ENCODE measurements around the gene ALDH3A1.

The ALDH3A1 gene

GRCh38 chr17:19718613-19719354, 29.3 kb downstream of the ALDH3A1 start:
- no peak for DNase-seq

DNA sequence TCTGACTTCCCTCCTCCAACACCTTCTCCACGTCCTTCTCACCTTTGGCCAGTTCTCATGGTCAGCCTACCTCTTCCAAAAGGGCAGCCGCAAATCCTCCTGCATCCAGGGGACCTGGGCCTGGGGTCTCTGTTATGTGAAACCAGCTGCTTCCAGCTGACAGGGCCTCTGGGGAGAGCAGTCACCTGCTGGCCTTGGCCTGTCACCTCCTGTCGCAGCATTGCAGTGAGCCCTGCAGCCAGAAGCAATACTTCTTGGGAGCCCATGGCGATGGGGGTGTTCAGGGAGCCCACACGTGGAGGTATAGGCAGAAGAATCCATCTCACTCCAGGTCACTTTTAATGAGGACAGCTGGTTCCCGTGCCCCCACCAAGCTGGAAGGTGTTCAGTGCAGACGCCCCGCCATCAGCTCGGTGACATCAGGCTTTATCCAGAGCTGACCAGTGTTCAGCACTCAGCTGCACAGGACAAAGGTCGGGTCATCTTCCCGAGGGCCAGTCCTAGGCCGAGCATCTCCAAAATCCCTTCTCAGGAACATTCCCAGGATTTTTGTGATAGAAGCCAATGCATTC, 30.0 kb downstream of the ALDH3A1 start:
- DNase-seq, result no peak

DNA sequence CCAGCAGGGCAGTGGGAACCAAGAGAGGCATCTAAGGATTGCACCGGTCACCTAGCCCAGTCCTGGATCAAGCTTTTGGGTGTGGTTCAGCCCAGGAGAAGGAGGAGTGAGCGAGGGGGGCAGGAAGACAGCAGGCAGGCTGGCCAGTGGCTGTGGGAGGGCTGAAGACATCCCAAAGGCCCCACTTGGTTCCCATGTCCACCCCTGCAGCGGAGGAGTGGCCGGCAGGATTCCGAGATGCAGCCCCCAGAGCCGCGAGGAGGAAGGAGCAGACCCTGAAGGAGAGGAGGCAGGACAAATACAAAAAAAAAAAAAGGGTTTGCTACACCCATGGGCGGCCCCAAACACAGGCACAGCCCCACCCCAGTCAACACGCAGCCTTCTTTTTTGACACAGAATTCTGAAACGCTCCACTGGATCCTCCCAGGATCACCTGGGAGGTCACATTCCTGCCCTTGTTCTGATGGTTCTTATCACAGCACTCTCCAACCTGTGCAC, 30.6 kb downstream of the ALDH3A1 start:
- DNase-seq, result no peak

DNA sequence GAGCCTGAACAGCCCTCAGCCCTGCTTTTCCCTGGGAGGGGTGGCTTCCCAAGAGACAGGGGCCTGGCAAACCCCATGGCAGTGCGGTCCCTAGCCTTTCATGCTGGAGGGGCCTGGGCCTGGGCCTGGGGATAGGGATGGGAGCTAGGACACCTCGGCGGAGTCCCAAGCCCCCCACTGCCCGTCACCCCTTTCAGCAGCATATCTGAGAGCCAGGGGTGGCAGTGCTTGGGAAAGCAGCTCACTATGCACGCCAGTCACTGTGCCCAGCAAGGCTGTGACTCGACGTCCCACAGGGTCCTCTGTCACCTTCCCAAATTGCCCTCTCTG, 31.1 kb downstream of the ALDH3A1 start:
- DNase-seq, result no peak

DNA sequence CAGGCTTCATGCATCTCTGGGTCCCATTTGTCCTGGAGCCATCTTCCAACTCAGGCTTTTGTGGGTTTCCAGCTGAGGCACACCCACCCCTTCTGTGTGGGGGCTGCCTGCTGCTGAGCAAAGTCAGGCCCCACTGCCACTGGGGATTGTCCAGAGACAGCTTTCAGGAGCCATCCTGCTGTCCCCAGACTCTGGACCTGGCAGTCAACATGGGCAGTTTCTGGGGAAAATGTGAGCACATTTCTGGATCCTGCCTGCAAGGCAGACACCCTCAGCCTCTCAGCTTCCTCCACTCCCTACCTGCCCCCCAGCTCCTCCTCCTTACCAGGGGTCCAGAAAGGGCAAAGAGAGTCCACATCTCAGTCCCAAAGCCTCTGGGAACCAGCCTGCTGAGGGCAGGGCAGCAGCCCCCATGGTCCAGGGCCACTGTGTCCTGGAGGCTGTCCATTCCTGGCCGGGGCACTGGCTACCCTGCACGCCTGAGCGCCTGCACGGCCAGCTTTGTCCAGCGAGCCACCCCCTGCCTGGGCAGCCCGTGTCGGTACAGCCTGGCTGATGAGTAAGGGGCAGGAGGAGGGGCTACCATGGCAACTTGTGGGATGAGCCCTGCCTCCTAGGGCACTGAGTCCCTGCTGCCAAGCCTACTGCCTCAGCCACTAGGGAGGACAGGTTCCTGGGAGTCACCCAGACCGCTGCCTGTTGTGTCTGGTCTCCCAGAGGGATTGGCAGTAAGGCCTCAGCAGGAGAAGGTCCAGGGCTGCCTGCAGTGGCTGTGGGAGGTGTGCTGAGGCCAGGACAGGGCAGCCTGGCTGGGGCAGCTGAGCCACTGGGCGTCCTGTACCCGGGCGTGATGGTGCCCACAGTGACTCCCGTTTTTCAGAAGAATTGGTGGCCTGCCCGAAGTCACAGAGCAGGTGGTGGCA, 31.7 kb downstream of the ALDH3A1 start, which contains the start of gene SLC47A2:
Gene SLC47A2, minus strand, starts transcription at position 477 of the 923 bp plus-strand sequence. Its CDS starts 29 bp downstream, at position 448.
- DNase-seq, result no peak

DNA sequence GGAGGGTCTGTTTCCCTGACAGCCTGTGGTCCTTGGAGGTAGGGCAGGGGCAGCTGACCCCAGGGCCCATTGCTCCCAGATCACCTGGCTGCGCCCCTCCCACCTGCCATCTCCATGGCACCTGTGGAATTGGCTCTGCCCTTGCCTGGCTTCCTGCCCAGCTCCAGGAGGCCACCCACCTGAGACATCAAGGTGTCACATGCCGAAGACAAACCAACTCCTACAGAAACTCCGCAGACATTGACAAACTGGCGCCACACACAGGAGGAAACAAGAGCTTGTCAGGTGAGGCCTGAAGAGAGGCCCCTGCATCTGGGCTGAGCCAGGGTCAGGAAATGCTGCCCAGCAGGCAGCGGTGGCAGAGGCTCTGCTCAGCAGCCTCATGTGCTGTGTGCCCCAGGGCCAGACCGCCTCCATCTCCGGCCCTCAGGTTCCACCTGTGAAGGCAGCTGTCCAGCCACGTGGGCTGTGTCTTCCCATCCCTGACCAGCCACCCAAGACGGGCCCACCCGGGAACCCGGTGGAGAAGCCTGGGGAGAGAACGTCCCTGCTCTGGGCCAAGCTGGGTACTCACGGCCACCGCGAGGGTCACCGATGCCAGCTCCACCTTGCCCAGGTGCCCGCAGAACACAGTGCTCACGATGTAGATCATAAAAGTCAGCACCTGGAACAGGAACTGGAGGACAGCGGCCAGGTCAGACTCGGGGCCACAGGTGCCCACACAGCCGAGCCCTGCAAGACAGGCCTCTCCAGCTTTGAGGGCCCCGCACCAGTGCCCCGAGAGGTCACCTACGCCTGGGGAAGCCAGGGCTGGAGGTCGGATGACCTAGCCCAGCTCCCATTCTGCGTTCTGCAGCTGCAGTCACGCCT, 33.3 kb downstream of the ALDH3A1 start:
- DNase-seq, result peak in 1 of 2 experiments; percentile 12

GRCh38 chr17:19713901-19714361, 34.2 kb downstream of the ALDH3A1 start:
- no peak for DNase-seq

DNA sequence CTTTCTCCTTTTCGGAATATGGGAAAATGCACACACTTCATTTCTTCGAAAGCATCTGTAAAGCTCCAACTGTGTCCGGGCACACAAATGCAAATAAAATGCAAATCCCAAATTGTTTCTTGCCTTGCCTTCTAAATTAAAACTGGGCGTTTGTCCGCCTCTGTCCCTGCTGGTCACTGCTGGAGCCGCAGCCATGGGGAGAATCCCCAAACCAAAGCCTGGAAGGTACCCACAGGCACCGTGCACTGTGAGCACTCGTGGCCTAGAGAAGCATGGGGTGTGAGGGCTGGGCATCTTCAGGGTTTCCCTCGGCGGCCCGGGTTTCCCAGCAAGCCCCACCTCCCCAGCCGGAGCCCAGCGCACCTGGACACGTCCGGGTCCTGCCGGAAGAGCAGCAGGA, 34.6 kb downstream of the ALDH3A1 start:
- DNase-seq, result no peak

DNA sequence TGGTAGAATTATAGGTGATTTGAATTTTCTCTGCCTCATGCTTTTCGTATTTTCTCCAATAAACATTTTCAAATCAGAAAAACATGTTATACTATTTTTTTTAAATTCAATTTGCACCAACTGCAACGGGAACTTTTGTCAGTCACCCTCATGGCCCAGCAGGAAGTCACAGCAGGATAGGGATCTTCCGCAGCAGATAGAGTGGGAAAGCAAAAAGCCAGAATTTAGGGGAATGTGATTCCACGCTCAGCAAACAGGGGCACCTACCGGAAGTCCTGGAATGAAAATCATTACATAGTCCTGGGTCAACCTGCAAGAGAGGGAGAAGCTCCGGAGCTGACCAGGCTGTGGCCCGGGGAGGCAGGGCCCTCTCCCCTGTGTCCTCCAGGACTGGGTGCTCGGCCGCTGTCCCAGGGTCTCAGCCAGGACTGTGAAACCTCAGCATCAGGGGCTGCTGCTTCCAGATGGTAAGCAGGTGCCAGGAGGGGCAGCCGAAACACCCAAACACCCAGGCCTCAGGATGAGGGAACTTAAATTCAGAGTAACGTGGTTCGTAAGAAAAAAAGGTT, 35.6 kb downstream of the ALDH3A1 start:
- no peak for DNase-seq

GRCh38 chr17:19709841-19710240, 38.3 kb downstream of the ALDH3A1 start:
- DNase-seq, result no peak

DNA sequence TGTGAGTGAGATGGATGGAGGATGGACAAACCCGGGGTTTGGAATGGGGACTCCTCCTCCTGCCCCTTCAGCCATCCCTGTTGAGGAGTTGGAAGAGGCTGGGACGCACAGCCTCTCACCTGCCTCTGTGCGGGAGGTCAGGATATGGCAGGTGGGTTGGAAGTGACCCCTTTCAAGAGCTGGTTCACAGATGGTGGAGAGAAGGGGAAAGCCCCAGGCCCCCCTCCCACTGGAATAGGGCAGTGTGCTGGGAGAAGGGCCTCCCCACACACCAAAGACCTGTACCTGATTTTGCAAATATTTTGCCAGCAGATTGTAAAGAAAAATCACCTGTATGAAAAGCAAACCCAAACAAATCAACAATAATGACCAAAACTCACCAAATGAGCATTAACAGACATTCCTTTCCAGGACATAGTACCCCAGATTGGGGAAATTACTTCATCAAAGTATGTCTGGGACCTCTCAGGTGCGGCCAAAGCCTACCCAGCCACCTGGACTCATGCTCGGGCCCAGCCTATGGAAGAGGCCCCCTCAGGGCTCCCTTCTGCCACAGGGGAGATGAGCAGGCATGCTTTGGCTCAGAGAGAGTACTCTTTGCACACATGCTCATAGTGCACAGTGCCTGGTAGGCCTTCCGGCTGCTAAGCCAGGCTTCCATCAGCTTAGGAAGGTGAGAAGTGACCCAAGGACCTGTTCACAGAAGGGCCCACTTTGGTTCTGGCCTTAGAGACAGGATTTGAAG, 39.5 kb downstream of the ALDH3A1 start:
- DNase-seq, result no peak

DNA sequence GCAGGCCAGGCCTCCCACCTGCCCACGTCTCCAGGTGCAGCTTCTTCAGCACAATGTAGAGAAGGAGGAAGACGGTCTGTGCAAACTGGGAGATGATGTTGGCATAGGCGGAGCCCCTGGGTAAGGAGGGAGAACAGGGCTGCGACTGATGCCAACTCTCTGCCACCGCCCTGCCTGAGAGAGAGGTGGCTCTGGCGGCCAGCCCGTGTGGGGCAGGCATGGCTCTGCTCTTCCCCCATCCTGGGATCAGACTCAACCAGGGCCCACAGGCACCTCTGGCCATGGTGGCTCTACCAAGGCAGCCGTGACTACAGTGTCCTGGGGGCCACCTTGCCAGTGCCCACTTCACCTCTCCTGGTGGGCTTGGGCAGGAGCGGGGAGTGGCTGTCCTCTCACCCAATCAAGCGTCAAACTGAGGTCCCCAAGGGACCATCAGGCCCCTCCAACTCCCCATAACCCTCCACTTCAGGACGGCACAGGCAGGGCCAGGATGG, 40.3 kb downstream of the ALDH3A1 start:
- no peak for DNase-seq

- peak in 1 of 2 experiments; percentile 14 for DNase-seq
Measured at GRCh38 chr17:19706791-19707727, 41.0 kb downstream of the ALDH3A1 start.

DNA sequence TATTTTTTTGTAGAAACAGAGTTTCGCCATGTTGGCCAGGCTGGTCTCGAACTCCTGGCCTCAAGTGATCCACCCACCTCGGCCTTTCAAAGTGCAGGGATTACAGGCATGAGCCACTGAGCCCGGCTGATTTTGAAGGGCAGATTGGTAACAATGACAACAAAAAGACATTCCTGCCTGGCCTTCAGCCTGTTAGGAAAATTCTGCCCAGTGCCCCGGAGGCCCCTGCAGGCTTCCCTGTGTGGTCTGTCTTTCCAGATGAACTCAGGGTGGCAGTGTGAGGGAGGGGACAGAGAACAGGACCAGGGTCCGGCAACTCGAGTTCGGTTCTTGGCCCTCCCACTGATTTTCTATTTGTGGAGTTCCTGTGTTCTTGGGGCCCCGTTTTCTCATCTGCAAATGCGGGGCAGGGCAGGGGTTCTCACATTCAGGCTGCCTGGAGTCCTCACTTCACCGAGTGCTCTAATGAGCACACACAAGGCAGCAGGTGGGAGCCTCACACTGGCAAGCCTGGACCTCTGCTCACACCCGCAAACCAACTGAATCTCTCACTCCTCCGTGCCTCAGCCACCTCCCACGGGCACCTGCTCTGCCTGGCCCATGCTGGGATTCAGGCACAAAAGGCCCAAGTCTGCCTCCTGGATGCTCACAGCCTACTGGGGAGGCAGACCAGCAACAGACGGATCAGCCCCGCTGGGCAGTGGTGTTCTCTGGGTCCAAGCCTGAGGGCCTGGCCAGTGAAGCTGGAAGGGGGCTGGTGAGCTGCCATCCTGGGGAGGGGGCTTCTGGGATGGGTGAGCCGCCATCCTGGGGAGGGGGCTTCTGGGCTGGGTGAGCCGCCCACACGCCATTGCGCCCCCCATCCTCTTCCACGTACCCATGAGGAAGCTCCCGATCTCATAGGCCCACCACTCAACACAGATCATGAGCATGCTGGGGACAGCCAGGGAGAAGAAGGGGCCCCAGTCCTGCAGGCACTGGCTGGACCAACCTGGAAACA, 42.0 kb downstream of the ALDH3A1 start:
- no peak for DNase-seq

DNA sequence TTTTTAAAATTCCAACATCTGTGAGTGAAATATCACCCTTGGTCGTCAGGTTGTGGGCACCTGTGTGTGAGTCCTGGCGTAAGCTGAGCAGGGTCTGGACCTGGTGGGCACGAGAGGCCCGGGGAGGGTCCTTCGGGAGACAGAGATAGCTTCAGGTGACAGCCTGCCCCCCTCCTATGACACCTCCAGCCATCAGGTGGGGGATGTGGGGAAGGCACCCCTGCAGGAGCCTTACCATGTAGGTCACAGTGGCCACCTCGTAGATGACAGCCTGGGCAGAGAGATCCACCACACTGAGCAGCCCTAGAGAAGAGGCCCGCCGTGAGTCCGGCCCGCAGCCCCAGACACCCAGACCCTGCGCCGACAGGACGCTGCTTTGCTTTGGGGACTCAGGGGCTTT, 42.9 kb downstream of the ALDH3A1 start:
- no peak for DNase-seq

DNA sequence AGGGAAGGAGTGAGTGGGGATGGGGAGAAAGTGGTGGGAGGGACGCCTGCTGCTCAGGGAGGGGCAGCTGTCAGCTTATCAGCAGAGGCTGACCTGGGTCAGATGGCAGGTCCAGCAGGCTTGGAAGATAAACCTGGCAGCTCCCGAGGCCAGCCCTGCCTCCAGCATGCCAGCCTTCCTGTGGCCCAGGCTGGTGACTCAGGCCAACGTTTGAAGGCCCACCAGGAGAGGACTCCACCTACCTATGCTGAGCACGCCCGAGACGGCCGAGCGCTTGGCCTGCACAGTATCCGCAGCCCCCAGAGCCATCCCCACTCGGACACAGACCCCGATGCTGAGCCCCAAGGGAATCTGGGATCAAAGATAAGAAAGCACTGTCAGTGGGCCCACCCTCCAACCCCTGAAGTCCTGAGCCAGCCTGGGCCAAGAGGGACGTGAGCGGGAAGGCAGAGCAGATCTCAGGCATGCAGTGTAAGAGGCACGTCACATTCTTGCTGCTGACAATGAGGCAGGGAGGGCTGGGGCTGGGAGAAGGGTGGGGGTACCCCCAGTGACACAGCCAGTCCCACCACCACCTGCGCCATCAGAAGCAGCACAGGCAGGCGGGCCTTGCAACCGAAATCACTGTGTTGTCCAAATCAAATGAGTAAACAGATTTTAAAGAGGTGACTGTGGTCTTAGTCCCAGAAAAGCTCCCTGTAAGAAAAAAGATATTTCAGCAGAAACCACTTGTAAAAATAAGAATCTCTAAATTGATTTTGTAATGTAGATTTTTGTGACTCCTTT, 44.1 kb downstream of the ALDH3A1 start:
- DNase-seq, result no peak

DNA sequence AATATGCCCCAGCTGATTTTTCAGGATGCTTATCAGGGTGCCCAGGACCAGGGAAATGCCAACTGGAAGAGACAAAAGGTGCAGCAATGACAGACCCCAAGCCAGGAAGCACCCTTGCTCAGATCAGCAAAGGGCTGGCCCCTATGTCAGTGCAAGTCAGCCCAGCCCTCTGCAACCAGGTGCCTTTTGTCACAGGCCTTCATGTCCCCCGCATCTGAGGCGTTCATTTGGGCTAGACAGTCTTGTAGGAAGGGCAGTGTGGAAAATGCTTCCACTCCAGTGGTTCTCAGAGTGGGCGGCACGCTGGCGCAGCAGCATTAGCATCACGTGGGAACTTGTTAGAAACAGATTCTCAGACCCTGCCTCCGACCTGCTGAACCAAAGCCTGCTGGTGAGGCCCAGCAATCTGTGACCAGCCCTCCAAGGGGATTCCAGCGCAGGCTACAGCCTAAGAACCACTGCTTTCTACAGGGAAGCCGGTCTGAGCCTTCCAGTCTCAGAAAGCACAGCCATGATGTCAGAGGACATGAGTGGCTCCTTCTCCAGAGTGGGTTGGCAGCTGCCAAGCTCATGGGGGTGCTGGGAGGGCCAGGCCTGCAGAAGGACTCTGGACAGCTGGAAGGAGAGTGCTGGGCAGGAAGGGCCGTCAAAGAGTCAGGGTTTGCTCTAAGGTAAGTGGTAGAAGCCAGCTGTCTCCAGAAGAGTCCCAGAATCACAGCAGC, 44.8 kb downstream of the ALDH3A1 start:
- no peak for DNase-seq

Measured in NCI-H2081 (cell line).